OCI-LY1 (cell line): Measurements from ENCODE around the gene LITAF.
"Not testable (repeated sequence)": the region's sequence is repeated elsewhere in the genome, so short reads cannot be mapped to it uniquely, and the experiment has no call there.

Source experiments
- H2AFZ ChIP-seq: fragments of 200-600 bp; sonication (generic), shearing (Covaris generic); 2 replicates; pipeline ENCODE4 v1.6.0; 2014; ENCODE audit warnings: antibody characterized with exemption, mild to moderate bottlenecking, low read length
- H3F3A ChIP-seq: fragments of 200-600 bp; sonication (generic), shearing (Covaris generic); 2 replicates; pipeline ENCODE4 v1.6.0; 2014; ENCODE audit warnings: mild to moderate bottlenecking, antibody characterized with exemption, low read length, moderate library complexity; ENCODE audit not compliant: insufficient read depth
- H3K27ac ChIP-seq: fragments of 200-600 bp; sonication (generic); 2 replicates; pipeline ENCODE4 v1.5.1; 2014; ENCODE audit warnings: low read length, mixed run types, mild to moderate bottlenecking, low read depth; ENCODE audit not compliant: poor library complexity, severe bottlenecking
- H3K27me3 ChIP-seq: fragments of 200-600 bp; sonication (generic); 2 replicates; pipeline ENCODE4 v1.6.0; 2014; ENCODE audit warnings: antibody characterized with exemption, mild to moderate bottlenecking, low read length, moderate library complexity; ENCODE audit not compliant: insufficient read depth
- H3K36me3 ChIP-seq: fragments of 200-600 bp; sonication (generic); 2 replicates; pipeline ENCODE4 v1.6.1; 2014; ENCODE audit warnings: mild to moderate bottlenecking, antibody characterized with exemption, low read length, moderate library complexity, mixed read lengths; ENCODE audit not compliant: insufficient read depth
- H3K4me1 ChIP-seq: fragments of 200-600 bp; sonication (generic); 2 replicates; pipeline ENCODE4 v1.5.1; 2014; ENCODE audit warnings: mild to moderate bottlenecking, low read length, moderate library complexity; ENCODE audit not compliant: insufficient read depth, severe bottlenecking
- H3K4me2 ChIP-seq: fragments of 200-600 bp; sonication (generic), shearing (Covaris generic); 2 replicates; pipeline ENCODE4 v1.6.1; 2014; ENCODE audit warnings: low read length
- H3K4me3 ChIP-seq: fragments of 200-600 bp; sonication (generic); 2 replicates; pipeline ENCODE4 v1.5.1; 2014; ENCODE audit warnings: low read length, low read depth, mild to moderate bottlenecking, mixed read lengths; ENCODE audit not compliant: poor library complexity, severe bottlenecking
- H3K79me2 ChIP-seq: fragments of 200-600 bp; shearing (Covaris generic); 2 replicates; pipeline ENCODE4 v1.6.1; 2016; ENCODE audit warnings: mixed run types, low read length, mixed read lengths; ENCODE audit not compliant: insufficient read depth
- H3K9ac ChIP-seq: fragments of 200-600 bp; sonication (generic), shearing (Covaris generic); 2 replicates; pipeline ENCODE4 v1.6.1; 2014; ENCODE audit warnings: mild to moderate bottlenecking, low read length, mixed read lengths
- H3K9me2 ChIP-seq: fragments of 200-600 bp; sonication (generic), shearing (Covaris generic); 2 replicates; pipeline ENCODE4 v1.6.1; 2014; ENCODE audit warnings: low read depth, mild to moderate bottlenecking, low read length, mixed read lengths
- H3K9me3 ChIP-seq: fragments of 200-600 bp; shearing (Covaris generic); 2 replicates; pipeline ENCODE4 v1.6.1; 2014; ENCODE audit warnings: low read length, mixed read lengths
- H4K20me1 ChIP-seq: fragments of 200-600 bp; sonication (generic), shearing (Covaris generic); 2 replicates; pipeline ENCODE4 v1.6.0; 2016; ENCODE audit warnings: mild to moderate bottlenecking, low read length; ENCODE audit not compliant: insufficient read depth
- CTCF ChIP-seq: fragments of 200-600 bp; sonication (generic), shearing (Covaris generic); IDR thresholded peaks from 2 replicates; pipeline ENCODE4 v1.5.1; 2017; ENCODE audit warnings: mild to moderate bottlenecking, antibody characterized with exemption, low read length, moderate library complexity, mixed read lengths
- EZH2 ChIP-seq: fragments of 200-600 bp; sonication (generic), shearing (Covaris generic); IDR thresholded peaks from 2 replicates; pipeline ENCODE4 v1.8.0; 2017; ENCODE audit warnings: borderline replicate concordance, mixed run types, mild to moderate bottlenecking, antibody characterized with exemption, low read length, moderate library complexity, mixed read lengths

LITAF gene

DNA sequence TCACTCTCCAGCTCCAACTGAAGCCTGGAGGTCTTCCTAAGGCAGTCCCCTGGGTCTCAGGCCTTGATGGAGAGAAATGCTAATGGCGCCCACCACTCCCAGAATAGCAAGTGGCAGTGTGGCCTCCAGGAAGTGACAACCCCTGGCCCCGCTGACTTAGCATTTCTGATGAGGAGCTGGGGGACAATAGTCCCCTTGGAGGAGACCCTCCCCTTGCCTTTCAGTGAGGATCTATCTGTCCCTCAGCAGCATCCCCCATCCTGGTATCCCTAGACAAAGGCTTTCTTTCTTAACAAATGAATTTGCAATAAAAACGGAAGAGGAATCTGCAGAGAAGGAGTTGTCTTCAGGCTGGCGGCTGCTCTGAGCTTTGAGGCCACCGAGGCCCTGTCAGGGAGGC lies 68.8 kb downstream of the LITAF start:
- Histone ChIP-seq H3K4me3 (no peak overlapping the region), H3K36me3 (no peaks in the 10 kb centered on the region; the same call in 1 of the 2 replicates), H3K9ac (no peak overlapping the region), H3F3A (no peaks in the 10 kb centered on the region), H3K27me3 (0 out of 2 replicates have a peak, but pooled peaks cover 4% of the 10 kb centered on the region), H3K9me2 (no peaks in the 10 kb centered on the region), H3K4me1 (peaks cover 7% of the 10 kb centered on the region), H3K4me2 (no peak overlapping the region), H3K79me2 (no peaks in the 10 kb centered on the region), H2AFZ (no peak overlapping the region), H3K27ac (no peak overlapping the region), H4K20me1 (no peaks in the 10 kb centered on the region), H3K9me3 (peaks cover 9% of the 10 kb centered on the region; the same call in 1 of the 2 replicates)
- TF ChIP-seq EZH2, result no peak
- TF ChIP-seq CTCF, result no peak

- Histone ChIP-seq H2AFZ (no peak overlapping the region), H3K4me3 (no peak overlapping the region), H3K4me2 (no peak overlapping the region), H3K27me3 (0 out of 2 replicates have a peak, but pooled peaks cover 4% of the 10 kb centered on the region), H3K36me3 (no peaks in the 10 kb centered on the region), H3K4me1 (peaks cover 6% of the 10 kb centered on the region), H3K27ac (no peak overlapping the region), H3K9me3 (peaks cover under 1% of the 10 kb centered on the region; the same call in 1 of the 2 replicates), H4K20me1 (no peaks in the 10 kb centered on the region), H3K9me2 (no peaks in the 10 kb centered on the region), H3K79me2 (no peaks in the 10 kb centered on the region), H3K9ac (no peak overlapping the region), H3F3A (no peaks in the 10 kb centered on the region)
- TF ChIP-seq CTCF, result no peak
- no peak for TF ChIP-seq EZH2
These were observed 70.9 kb downstream of the LITAF start for GRCh38 chr16:11515540-11516430.

DNA sequence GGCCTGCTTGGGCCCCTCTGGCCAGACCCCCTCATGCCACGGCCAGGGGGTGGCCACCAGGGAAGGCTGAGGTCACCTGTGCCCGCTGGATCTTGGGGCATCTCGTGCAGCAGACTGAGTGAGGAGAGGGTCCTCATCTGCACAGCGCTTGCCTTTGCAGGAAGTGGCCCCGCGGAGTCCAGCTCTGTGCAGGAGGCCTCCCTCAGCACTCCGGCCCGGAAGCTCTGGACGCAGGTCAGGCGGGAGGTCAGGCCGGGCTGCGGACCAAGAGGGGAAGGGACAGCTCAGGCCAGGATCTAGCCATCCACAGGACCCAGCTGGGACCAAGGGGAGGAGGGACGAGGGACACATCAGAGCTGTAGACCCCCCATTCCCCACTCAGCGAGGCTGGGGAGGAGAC lies 72.4 kb downstream of the LITAF start:
- H3K79me2 ChIP-seq, result no peaks in the 10 kb centered on the region
- H3K27ac ChIP-seq, result no peak overlapping the region
- H2AFZ ChIP-seq, result no peak overlapping the region
- no peak overlapping the region for H3K4me3 ChIP-seq
- H3K4me2 ChIP-seq, result no peak overlapping the region
- H3K9me2 ChIP-seq, result no peaks in the 10 kb centered on the region
- no peak overlapping the region for H3K9ac ChIP-seq
- no peaks in the 10 kb centered on the region for H4K20me1 ChIP-seq
- H3K9me3 ChIP-seq, result no peaks in the 10 kb centered on the region
- H3K4me1 ChIP-seq, result no peaks in the 10 kb centered on the region
- H3F3A ChIP-seq, result no peaks in the 10 kb centered on the region
- no peaks in the 10 kb centered on the region for H3K36me3 ChIP-seq
- no peaks in the 10 kb centered on the region for H3K27me3 ChIP-seq
- no peak for TF ChIP-seq CTCF
- no peak for TF ChIP-seq EZH2

GRCh38 chr16:11513366-11513765 lies 73.4 kb downstream of the LITAF start:
- not testable (repeated sequence) for H3K4me3 ChIP-seq, H3K9ac ChIP-seq, H2AFZ ChIP-seq, H3F3A ChIP-seq, H3K27ac ChIP-seq, H3K4me2 ChIP-seq, H3K79me2 ChIP-seq, H3K9me2 ChIP-seq, H3K36me3 ChIP-seq, H3K9me3 ChIP-seq, H4K20me1 ChIP-seq, H3K27me3 ChIP-seq, H3K4me1 ChIP-seq
